WTC11 (cell line): ENCODE results near the gene TEKTIP1.

Experiments used
- CBFB ChIP-seq: sonication (generic); formaldehyde crosslinking; IDR thresholded peaks from 2 replicates; pipeline ENCODE4 v1.8.1; 2022; ENCODE audit warnings: mild to moderate bottlenecking, low read depth, missing genetic modification reagents
- CTCF ChIP-seq: fragments of 200-600 bp; IDR thresholded peaks from 2 replicates; pipeline ENCODE4 v1.8.0; 2022; ENCODE audit warnings: antibody characterized with exemption
- FOXJ3 ChIP-seq: sonication (generic); formaldehyde crosslinking; IDR thresholded peaks from 2 replicates; pipeline ENCODE4 v1.9.0; 2021; ENCODE audit warnings: missing genetic modification reagents, mild to moderate bottlenecking, borderline replicate concordance
- GABPB1 ChIP-seq: sonication (generic); formaldehyde crosslinking; IDR thresholded peaks from 2 replicates; pipeline ENCODE4 v1.8.1; 2023; ENCODE audit warnings: mild to moderate bottlenecking, missing genetic modification reagents
- MAX ChIP-seq: sonication (generic); formaldehyde crosslinking; IDR thresholded peaks from 2 replicates; pipeline ENCODE4 v1.8.0; 2022; ENCODE audit warnings: mild to moderate bottlenecking, missing genetic modification reagents
- NFYB ChIP-seq: sonication (generic); formaldehyde crosslinking; conservative IDR thresholded peaks from 2 replicates; pipeline ENCODE4 v1.8.0; 2022; ENCODE audit warnings: low read depth, missing genetic modification reagents
- ZNF121 ChIP-seq: sonication (generic); formaldehyde crosslinking; IDR thresholded peaks from 2 replicates; pipeline ENCODE4 v1.8.0; 2023; ENCODE audit warnings: missing genetic modification reagents

GRCh38 chr19:3573162-3573857 lies 34.3 kb downstream of the TEKTIP1 start:
- TF ChIP-seq CBFB (no peak), CTCF (no peak), ZNF121 (CRISPR knock-in tag) (peak; percentile 100), NFYB (CRISPR knock-in tag) (no peak), MAX (CRISPR knock-in tag) (no peak), FOXJ3 (CRISPR knock-in tag) (no peak), GABPB1 (no peak)
